ENCODE measurements around the gene CDH11. TPM values are rescaled to one million over a fixed set of nuclear protein-coding genes. Genes with fewer than 3 reads are reported as not detected.

The CDH11 gene
- total RNA-seq, 1 donor from 2014 or later: not detected

DNA sequence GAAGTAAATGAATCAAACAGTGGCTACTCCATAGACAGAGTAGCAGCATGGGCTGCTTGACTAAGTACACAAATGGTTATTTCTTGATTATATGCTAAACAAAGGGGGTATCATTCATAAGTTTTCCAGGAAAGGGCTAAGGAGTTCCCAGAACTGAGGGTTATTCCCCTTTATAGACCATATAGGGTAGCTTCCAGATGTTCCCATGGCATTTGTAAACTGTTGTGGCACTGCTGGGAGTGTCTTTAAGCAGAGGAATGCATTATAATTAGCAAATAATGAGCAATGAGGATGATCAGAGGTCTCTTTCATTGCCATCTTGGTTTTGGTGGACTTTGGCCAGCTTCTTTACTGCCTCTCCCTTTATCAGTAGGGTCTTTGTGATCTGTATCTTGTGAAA is 105.1 kb downstream of the CDH11 start:
- Mint-ChIP-seq H3K4me1 (no peaks in the 10 kb centered on the region), H3K27ac (no peak overlapping the region), H3K9me3 (no peaks in the 10 kb centered on the region), H3K27me3 (no peaks in the 10 kb centered on the region), H3K36me3 (ENCODE audit: low read depth) (no peaks in the 10 kb centered on the region), H3K4me3 (no peak overlapping the region)
- DNase-seq: no peak
- intact Hi-C loops (cut with micrococcal nuclease): no loop called here

DNA sequence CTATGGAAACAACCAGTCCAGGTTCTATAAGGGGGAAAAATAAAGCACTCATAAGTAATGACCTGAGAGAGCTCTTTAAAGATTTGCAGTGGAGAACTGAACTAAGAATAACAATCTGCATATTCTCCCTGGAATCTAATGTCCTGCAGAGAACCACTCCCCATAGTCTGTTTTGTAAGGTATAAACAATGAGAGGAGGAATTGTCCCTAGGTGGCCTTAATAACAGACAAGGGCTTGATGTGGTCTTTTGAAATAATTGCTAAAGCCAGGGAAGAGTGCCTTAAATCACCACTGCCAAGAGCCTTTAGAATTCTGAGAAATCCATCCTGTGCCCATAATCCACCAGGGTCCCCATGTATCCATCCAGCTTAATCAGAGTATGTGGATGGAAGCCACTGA is 106.3 kb downstream of the CDH11 start:
- no peaks in the 10 kb centered on the region for H3K36me3 Mint-ChIP-seq (ENCODE audit: low read depth)
- no peak overlapping the region for H3K4me3 Mint-ChIP-seq
- intact Hi-C loops (cut with micrococcal nuclease): no loop called here
- no peak overlapping the region for H3K27ac Mint-ChIP-seq
- no peaks in the 10 kb centered on the region for H3K27me3 Mint-ChIP-seq
- no peaks in the 10 kb centered on the region for H3K4me1 Mint-ChIP-seq
- DNase-seq: no peak
- no peaks in the 10 kb centered on the region for H3K9me3 Mint-ChIP-seq

DNA sequence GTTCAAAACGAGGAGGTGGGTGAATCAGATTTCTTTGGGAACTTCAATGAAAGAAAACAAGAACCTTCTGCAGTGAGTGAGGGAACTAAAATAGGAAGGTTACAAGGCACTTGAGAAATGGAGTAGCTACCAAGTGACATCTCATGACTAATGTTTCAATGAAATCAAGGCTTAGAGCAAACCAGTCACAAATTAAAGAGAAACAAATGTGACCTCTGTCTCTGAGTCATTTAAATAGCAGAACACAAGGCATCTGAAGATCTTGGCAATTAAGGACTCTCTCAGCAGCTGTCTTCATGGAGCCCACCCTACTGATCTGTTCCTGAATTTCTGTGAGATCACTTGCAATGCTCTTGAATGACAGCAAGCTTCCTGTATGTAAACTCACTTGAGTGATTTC is 109.5 kb downstream of the CDH11 start:
- Mint-ChIP-seq H3K4me1 (no peaks in the 10 kb centered on the region), H3K27ac (no peak overlapping the region), H3K4me3 (no peak overlapping the region), H3K36me3 (ENCODE audit: low read depth) (no peaks in the 10 kb centered on the region), H3K27me3 (no peaks in the 10 kb centered on the region), H3K9me3 (no peaks in the 10 kb centered on the region)
- intact Hi-C loops (cut with micrococcal nuclease): no loop called here
- no peak for DNase-seq

DNA sequence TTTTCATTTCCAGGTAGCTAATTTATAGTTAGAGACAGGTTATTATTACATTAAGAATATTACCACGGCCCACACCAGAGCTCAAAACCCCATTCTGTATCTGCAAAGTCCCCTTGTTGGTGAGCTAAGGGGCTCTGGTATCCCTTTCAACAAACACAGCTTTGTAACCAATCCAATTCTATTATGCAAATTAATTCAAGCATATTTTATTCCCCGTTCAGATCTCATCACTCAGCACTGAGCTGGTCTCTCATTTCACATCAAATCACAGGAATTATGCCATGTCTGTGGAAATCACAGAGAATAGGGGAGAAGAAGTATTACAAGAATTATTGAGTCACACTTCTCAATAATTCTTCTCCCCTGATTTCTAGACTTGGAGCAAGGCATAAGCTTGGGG is 111.7 kb downstream of the CDH11 start:
- Mint-ChIP-seq H3K4me1 (no peaks in the 10 kb centered on the region), H3K36me3 (ENCODE audit: low read depth) (no peaks in the 10 kb centered on the region), H3K4me3 (no peak overlapping the region), H3K27ac (no peak overlapping the region), H3K27me3 (no peaks in the 10 kb centered on the region), H3K9me3 (peaks cover 5% of the 10 kb centered on the region)
- intact Hi-C loops (cut with micrococcal nuclease): no loop called here
- no peak for DNase-seq

DNA sequence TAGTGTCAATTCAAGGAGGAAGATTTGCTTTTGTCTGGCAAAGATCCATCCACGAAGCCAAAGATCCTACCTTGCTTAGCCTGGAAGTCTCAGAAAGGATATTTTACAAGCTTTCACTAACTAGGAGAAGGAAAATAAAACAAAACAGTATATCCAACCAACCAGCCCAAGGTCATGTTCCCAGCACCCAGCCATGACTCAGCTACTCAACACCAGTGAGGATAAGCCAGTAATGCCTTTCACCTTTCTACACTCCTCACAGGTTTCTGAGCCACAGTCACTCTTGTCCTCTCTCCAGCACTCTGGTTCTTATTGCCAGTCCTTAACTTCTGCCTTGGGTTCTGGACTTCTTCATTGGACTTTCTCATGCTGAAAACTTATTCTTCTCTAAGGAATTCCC is 116.2 kb downstream of the CDH11 start:
- Mint-ChIP-seq H3K27ac (no peak overlapping the region), H3K4me3 (no peak overlapping the region), H3K9me3 (peaks cover 9% of the 10 kb centered on the region), H3K36me3 (ENCODE audit: low read depth) (no peaks in the 10 kb centered on the region), H3K27me3 (no peaks in the 10 kb centered on the region), H3K4me1 (no peaks in the 10 kb centered on the region)
- intact Hi-C loops (cut with micrococcal nuclease): no loop called here
- DNase-seq: no peak

DNA sequence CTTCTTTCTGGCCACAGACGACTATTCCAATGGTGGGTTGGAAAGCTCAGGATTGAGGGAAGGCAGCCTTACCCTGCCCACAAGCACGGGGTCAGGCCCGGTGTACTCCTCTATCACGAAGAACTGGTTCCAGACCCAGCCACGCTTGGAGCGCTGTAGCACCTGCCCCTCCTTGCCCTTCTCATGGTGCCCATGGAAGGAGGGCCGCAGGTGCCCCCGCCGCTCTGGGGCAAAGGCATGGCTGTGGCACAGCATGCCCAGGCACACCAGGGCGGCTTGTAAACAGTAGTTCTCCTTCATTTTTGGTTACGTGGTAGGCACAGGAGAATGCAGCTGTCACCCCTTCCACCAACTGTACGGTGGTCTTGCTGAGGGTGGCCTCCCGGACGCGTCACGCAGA is 117.3 kb downstream of the CDH11 start:
- DNase-seq: no peak
- intact Hi-C loops (cut with micrococcal nuclease): no loop called here
- Mint-ChIP-seq H3K27ac (no peak overlapping the region), H3K27me3 (no peaks in the 10 kb centered on the region), H3K36me3 (ENCODE audit: low read depth) (no peaks in the 10 kb centered on the region), H3K9me3 (peaks cover 9% of the 10 kb centered on the region), H3K4me3 (no peak overlapping the region), H3K4me1 (no peaks in the 10 kb centered on the region)

DNA sequence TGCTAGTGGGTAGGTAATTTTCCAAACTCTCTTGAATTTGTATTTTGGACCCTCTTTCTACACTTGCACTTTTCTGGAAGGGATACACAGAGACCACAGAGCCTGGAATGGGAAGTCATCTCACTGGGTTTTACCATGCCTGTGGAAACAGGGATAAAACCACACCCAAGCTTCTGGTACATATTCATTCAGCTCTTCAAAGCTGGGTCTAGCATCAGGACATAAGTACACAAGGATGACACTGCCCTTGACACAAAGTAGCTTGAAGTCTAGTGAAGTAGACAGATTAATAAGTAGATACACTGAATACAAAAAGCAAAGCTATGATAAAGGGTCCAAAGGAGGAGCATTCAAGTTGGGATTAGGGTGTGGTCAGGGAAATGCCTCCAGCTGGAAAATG is 118.2 kb downstream of the CDH11 start:
- Mint-ChIP-seq H3K4me3 (no peak overlapping the region), H3K27me3 (no peaks in the 10 kb centered on the region), H3K36me3 (ENCODE audit: low read depth) (no peaks in the 10 kb centered on the region), H3K27ac (no peak overlapping the region), H3K9me3 (peaks cover 9% of the 10 kb centered on the region), H3K4me1 (no peaks in the 10 kb centered on the region)
- no peak for DNase-seq
- intact Hi-C loops (cut with micrococcal nuclease): no loop called here

DNA sequence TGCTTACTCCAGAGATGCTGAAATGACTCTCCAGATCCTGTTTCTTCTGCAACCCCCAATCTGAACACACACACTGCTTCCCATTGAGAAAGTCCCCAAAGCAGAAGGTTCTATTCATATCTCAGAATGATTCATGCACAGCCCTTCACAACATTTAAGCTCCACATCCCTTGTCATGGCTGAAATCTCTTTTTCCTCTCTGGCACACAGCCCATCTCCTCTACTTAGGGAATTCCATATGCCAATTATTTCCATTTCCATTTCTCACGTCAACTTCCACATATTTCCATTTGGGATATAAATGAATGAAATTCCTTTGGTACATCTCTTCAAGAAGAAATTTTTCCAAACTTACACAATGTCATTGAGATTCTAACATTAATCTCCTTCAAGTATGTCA is 119.6 kb downstream of the CDH11 start:
- DNase-seq: no peak
- Mint-ChIP-seq H3K36me3 (ENCODE audit: low read depth) (no peaks in the 10 kb centered on the region), H3K27me3 (no peaks in the 10 kb centered on the region), H3K27ac (no peak overlapping the region), H3K4me1 (no peaks in the 10 kb centered on the region), H3K4me3 (no peak overlapping the region), H3K9me3 (peaks cover 9% of the 10 kb centered on the region)
- intact Hi-C loops (cut with micrococcal nuclease): no loop called here

DNA sequence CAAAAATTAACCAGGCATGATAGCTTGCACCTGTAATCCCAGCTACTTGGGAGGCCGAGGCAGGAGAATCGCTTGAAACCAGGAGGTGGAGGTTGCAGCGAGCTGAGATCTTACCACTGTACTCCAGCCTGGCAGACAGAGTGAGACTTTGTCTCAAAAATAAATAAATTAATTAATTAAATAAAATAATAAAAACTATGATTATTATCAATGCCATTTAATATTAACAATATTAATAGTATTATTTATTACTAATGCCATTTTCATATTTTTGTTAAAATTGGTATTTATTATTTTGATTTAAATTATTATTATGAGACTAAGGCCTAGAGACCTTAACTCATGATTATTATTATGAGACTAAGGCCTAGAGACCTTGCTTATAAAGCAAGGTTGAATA is 121.2 kb downstream of the CDH11 start:
- Mint-ChIP-seq H3K36me3 (ENCODE audit: low read depth) (no peaks in the 10 kb centered on the region), H3K27ac (no peak overlapping the region), H3K4me1 (no peaks in the 10 kb centered on the region), H3K4me3 (no peak overlapping the region), H3K9me3 (peaks cover 8% of the 10 kb centered on the region), H3K27me3 (no peaks in the 10 kb centered on the region)
- no peak for DNase-seq
- intact Hi-C loops (cut with micrococcal nuclease): no loop called here

DNA sequence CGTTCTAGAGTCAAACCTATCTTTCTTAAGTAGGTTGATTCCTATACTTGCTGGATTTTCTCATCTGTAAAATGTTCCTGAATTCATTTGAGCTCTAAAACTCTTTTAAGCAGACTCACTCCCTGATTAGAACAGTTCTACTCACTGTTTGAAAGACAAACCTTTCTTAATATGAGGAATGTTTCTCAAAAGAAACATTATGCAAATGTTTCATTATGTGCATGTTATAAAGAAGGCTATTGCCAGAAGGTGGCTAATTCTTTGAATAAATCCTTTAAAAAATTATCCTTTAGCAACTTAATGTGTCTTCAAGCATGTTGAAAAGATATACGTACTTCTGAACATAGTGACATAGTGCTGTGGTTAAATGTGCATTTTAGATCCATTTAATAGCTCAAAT is 124.1 kb downstream of the CDH11 start:
- Mint-ChIP-seq H3K9me3 (peaks cover 4% of the 10 kb centered on the region), H3K4me1 (no peaks in the 10 kb centered on the region), H3K4me3 (no peak overlapping the region), H3K27me3 (no peaks in the 10 kb centered on the region), H3K27ac (no peak overlapping the region), H3K36me3 (ENCODE audit: low read depth) (no peaks in the 10 kb centered on the region)
- intact Hi-C loops (cut with micrococcal nuclease): no loop called here
- no peak for DNase-seq

DNA sequence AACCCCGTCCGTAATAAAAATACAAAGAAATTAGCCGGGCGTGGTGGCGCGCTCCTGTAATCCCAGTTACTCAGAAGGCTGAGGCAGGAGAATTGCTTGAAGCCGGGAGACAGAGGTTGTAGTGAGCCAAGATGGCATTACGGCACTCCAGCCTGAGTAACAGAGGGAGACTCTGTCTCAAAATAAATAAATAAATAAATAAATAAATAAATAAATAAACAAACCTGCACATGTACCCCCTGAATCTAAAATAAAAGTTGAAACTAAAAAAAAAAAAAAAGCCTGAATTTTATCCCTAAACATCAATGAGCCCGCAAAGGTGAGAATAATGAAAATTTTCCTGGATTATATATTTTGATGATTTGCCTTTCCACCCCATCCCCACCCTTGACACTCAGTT is 124.7 kb downstream of the CDH11 start:
- Mint-ChIP-seq H3K27me3 (no peaks in the 10 kb centered on the region), H3K4me1 (no peaks in the 10 kb centered on the region), H3K36me3 (ENCODE audit: low read depth) (no peaks in the 10 kb centered on the region), H3K9me3 (peaks cover 4% of the 10 kb centered on the region), H3K4me3 (no peak overlapping the region), H3K27ac (no peak overlapping the region)
- intact Hi-C loops (cut with micrococcal nuclease): no loop called here
- no peak for DNase-seq

DNA sequence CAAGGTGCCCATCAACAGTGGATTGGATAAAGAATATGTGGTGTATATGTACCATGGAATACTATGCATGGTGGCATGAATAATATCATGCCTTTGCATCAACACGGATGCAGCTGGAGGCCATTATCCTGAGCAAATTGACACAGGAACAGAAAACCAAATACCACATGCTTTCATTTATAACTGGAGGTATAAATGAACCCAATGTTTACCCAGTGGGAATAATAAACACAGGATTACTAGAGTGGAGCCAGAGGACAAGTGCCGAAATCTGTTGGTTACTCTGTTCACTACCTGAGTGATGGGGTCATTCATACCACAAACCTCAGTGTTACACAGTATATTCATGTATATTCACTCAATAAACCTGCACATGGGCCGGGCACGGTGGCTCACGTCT is 125.2 kb downstream of the CDH11 start:
- no peaks in the 10 kb centered on the region for H3K36me3 Mint-ChIP-seq (ENCODE audit: low read depth)
- peaks cover 5% of the 10 kb centered on the region for H3K9me3 Mint-ChIP-seq
- no peak overlapping the region for H3K4me3 Mint-ChIP-seq
- no peaks in the 10 kb centered on the region for H3K27me3 Mint-ChIP-seq
- no peak for DNase-seq
- H3K27ac Mint-ChIP-seq: no peak overlapping the region
- no peaks in the 10 kb centered on the region for H3K4me1 Mint-ChIP-seq
- intact Hi-C loops (cut with micrococcal nuclease): no loop called here

DNA sequence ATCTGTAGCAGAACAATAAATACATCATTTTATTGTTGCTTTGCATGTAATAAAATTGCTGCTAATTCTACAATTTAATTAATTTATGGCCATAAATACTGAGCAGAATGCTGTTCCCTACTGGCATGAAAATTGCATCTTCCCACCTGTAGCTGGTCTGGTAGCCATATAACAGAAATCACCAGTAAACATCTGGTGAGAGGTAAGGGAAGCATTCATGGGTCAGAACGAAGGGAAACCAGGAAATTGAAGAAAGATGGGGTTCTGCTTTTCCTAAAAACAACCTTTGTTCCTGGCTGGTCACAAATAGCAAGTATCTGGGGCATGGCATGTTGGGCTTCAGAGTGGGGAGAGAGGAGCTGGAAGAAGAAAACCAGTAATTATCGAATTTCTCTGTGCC is 128.4 kb downstream of the CDH11 start:
- intact Hi-C loops (cut with micrococcal nuclease): no loop called here
- Mint-ChIP-seq H3K4me1 (no peaks in the 10 kb centered on the region), H3K4me3 (no peak overlapping the region), H3K27ac (no peak overlapping the region), H3K9me3 (peaks cover 12% of the 10 kb centered on the region), H3K27me3 (no peaks in the 10 kb centered on the region), H3K36me3 (ENCODE audit: low read depth) (no peaks in the 10 kb centered on the region)
- DNase-seq: no peak

DNA sequence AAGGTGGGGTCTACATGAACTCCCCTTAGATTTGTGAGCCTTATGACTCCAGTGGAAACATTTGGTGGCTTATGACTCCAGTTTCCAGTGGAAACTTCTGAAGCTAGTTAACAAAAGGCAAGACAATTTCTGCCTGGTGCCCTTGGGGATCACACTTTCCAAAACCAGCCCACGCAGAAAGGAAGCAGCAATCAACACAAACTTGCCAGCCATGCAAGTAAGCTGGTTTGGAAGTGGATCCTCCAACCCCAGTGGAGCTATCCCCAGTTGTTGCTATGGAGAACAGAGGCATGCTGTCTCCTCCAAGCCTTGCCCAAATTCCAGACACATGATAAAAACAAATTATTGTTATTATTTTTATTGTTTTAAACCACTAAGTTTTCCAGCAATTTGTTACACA is 130.9 kb downstream of the CDH11 start:
- intact Hi-C loops (cut with micrococcal nuclease): no loop called here
- Mint-ChIP-seq H3K36me3 (ENCODE audit: low read depth) (no peaks in the 10 kb centered on the region), H3K4me1 (no peaks in the 10 kb centered on the region), H3K9me3 (peaks cover 14% of the 10 kb centered on the region), H3K27me3 (no peaks in the 10 kb centered on the region), H3K4me3 (no peak overlapping the region), H3K27ac (no peak overlapping the region)
- DNase-seq: no peak

DNA sequence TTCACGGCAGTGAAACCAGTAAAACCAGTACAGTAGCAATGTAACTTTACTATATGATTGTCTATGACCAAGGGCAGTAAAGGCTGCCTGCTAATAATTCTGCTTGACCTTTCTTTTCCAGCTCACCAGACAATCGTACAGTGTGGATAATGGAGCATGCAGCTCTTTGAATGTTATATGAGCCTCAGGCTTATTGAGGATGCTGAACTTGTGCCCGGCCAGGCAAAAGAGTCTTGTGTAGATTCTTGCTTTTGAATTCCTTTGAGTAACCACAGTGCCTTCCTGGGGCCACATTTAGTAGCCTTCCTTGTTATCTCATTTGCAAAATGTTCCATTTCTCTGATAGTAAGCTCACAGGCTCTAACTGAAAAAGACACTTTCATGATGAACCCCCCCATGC is 131.8 kb downstream of the CDH11 start:
- Mint-ChIP-seq H3K4me1 (no peaks in the 10 kb centered on the region), H3K27me3 (no peaks in the 10 kb centered on the region), H3K36me3 (ENCODE audit: low read depth) (no peaks in the 10 kb centered on the region), H3K4me3 (no peak overlapping the region), H3K9me3 (peaks cover 11% of the 10 kb centered on the region), H3K27ac (no peak overlapping the region)
- intact Hi-C loops (cut with micrococcal nuclease): no loop called here
- no peak for DNase-seq

DNA sequence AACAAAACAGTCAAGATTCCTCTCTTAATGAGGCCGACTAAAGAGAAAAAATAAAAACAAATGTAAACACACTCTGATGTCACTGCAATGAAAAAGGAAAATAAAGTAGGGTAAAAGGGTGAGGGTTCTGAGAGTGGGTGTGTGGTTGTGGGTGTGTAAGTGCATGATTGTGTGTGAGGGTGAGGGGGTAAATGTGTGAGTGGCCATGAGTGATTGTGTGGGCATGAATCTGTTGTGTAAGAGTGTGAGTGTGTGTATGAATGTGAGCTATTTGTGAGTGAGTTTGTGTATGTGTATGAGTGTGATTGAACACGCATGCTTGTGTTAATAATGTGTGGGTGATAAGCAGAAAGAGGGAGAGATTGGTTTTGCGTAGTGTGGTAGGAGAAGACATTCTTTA is 132.8 kb downstream of the CDH11 start:
- no peaks in the 10 kb centered on the region for H3K4me1 Mint-ChIP-seq
- H3K4me3 Mint-ChIP-seq: no peak overlapping the region
- DNase-seq: no peak
- H3K27ac Mint-ChIP-seq: no peak overlapping the region
- no peaks in the 10 kb centered on the region for H3K36me3 Mint-ChIP-seq (ENCODE audit: low read depth)
- no peaks in the 10 kb centered on the region for H3K27me3 Mint-ChIP-seq
- intact Hi-C loops (cut with micrococcal nuclease): no loop called here
- H3K9me3 Mint-ChIP-seq: peaks cover 11% of the 10 kb centered on the region

Data from activated CD4-positive, alpha-beta T cell treated with anti-CD3 and anti-CD28 coated beads, Interleukin-2, amount 10 ng/mL, durations not matched to agents 24 days and 14 days (primary cell).